IMR-90 (cell line): ENCODE measurements around the gene CGNL1. TPM values are rescaled to one million over a fixed set of nuclear protein-coding genes. Genes with fewer than 3 reads are reported as not detected.

Experiments used
- ATAC-seq: fragments of 200-7000 bp; cut with Tn5 transposase; 2 replicates; pipeline ENCODE4 v1.9.1; 2020; ENCODE audit warnings: low read depth, mild to moderate bottlenecking, moderate library complexity
- BruUV-seq: library from RNA; stranded (reverse); fragments of 400-500 nt; replicated peaks from 2 replicates; lab custom pipeline; 2021; lab: Mats Ljungman, UMichigan
- CTCF ChIA-PET: fragments of 300-600 bp; formaldehyde crosslinking; extraction: SDS; loops from one replicate; lab custom pipeline; 2021; ENCODE audit warnings: antibody characterized with exemption; lab: Yijun Ruan, JAX
- POLR2A ChIA-PET: fragments of 300-600 bp; sonication (Branson Sonifier 250); formaldehyde crosslinking; loops from one replicate; lab custom pipeline; 2022; ENCODE audit warnings: antibody characterized with exemption; ENCODE audit not compliant: unreplicated experiment; lab: Charles Lee
- DNase-seq: peaks from one replicate; pipeline ENCODE4 v3.0.0; 2013
- H2AFZ ChIP-seq: replicated peaks from 2 replicates; pipeline ENCODE3; 2013; ENCODE audit warnings: low read length, mild to moderate bottlenecking; ENCODE audit not compliant: poor library complexity
- H2AK5ac ChIP-seq: 2 replicates; pipeline ENCODE4 v1.6.1; 2013; ENCODE audit warnings: low read depth, low read length, inconsistent platforms
- H2AK9ac ChIP-seq: replicated peaks from 2 replicates; pipeline ENCODE3; 2013; ENCODE audit warnings: mild to moderate bottlenecking, low read depth, low read length, moderate library complexity; ENCODE audit not compliant: poor library complexity
- H2BK120ac ChIP-seq: 2 replicates; pipeline ENCODE4 v1.6.1; 2013; ENCODE audit warnings: low read depth, low read length, inconsistent platforms
- H2BK15ac ChIP-seq: 3 replicates; pipeline ENCODE4 v1.6.1; 2013; ENCODE audit warnings: low read depth, low read length, inconsistent platforms
- H2BK20ac ChIP-seq: 2 replicates; pipeline ENCODE4 v1.6.1; 2013; ENCODE audit warnings: low read depth, mild to moderate bottlenecking, inconsistent platforms, low read length, moderate library complexity
- H2BK5ac ChIP-seq: 2 replicates; pipeline ENCODE4 v1.6.1; 2013; ENCODE audit warnings: mild to moderate bottlenecking, low read depth, low read length, inconsistent platforms; ENCODE audit not compliant: poor library complexity, severe bottlenecking
- H3K14ac ChIP-seq: replicated peaks from 2 replicates; pipeline ENCODE4 v1.6.1; 2013; ENCODE audit warnings: low read depth, low read length, inconsistent platforms
- H3K18ac ChIP-seq: 2 replicates; pipeline ENCODE4 v1.6.1; 2013; ENCODE audit warnings: low read depth, low read length, control low read depth
- H3K23ac ChIP-seq: 2 replicates; pipeline ENCODE4 v1.6.1; 2013; ENCODE audit warnings: low read depth, low read length, inconsistent platforms
- H3K27ac ChIP-seq: 2 replicates; pipeline ENCODE4 v1.5.1; 2013; ENCODE audit warnings: mild to moderate bottlenecking, control low read depth, low read length; ENCODE audit not compliant: insufficient read depth
- H3K27me3 ChIP-seq: 2 replicates; pipeline ENCODE4 v1.6.1; 2013; ENCODE audit warnings: low read length; ENCODE audit not compliant: control insufficient read depth, insufficient read depth
- H3K36me3 ChIP-seq: 2 replicates; pipeline ENCODE4 v1.6.1; 2013; ENCODE audit warnings: low read length, mixed read lengths; ENCODE audit not compliant: control insufficient read depth, insufficient read depth
- H3K4ac ChIP-seq: 2 replicates; pipeline ENCODE4 v1.6.1; 2013; ENCODE audit warnings: low read depth, low read length, inconsistent platforms
- H3K4me1 ChIP-seq: 2 replicates; pipeline ENCODE4 v1.6.1; 2013; ENCODE audit warnings: low read length, mixed read lengths; ENCODE audit not compliant: control insufficient read depth, insufficient read depth
- H3K4me2 ChIP-seq: 2 replicates; pipeline ENCODE4 v1.6.1; 2013; ENCODE audit warnings: low read depth, mild to moderate bottlenecking, control low read depth, low read length, moderate library complexity
- H3K4me3 ChIP-seq: 2 replicates; pipeline ENCODE4 v1.5.1; 2013; ENCODE audit warnings: low read depth, mild to moderate bottlenecking, control low read depth, low read length, moderate library complexity; ENCODE audit not compliant: insufficient read depth
- H3K56ac ChIP-seq: 2 replicates; pipeline ENCODE4 v1.6.1; 2013; ENCODE audit warnings: low read length, inconsistent platforms; ENCODE audit not compliant: insufficient read depth; ENCODE audit errors: extremely low read depth
- H3K79me1 ChIP-seq, 2 experiments: 2 replicates each; pipeline ENCODE4 v1.6.1; 2013; ENCODE audit warnings: low read length in 2 of 2, inconsistent platforms in 1 of 2, low read depth in 1 of 2
- H3K9ac ChIP-seq: 2 replicates; pipeline ENCODE4 v1.6.1; 2013; ENCODE audit warnings: low read depth, low read length, control low read depth
- H3K9me1 ChIP-seq: 2 replicates; pipeline ENCODE4 v1.6.1; 2013; ENCODE audit warnings: low read length, inconsistent platforms; ENCODE audit not compliant: insufficient read depth
- H3K9me3 ChIP-seq: 2 replicates; pipeline ENCODE4 v1.6.1; 2013; ENCODE audit warnings: low read length; ENCODE audit not compliant: control insufficient read depth, insufficient read depth
- H4K20me1 ChIP-seq: 2 replicates; pipeline ENCODE4 v1.6.1; 2013; ENCODE audit warnings: low read length, inconsistent platforms; ENCODE audit not compliant: insufficient read depth
- H4K5ac ChIP-seq: 2 replicates; pipeline ENCODE4 v1.6.1; 2013; ENCODE audit warnings: mild to moderate bottlenecking, low read depth, low read length, control low read depth
- H4K8ac ChIP-seq, 2 experiments: 2 replicates each; pipeline ENCODE4 v1.6.1; 2013; ENCODE audit warnings: low read depth in 2 of 2, low read length in 2 of 2, control low read depth in 1 of 2, inconsistent platforms in 1 of 2
- H4K91ac ChIP-seq: 2 replicates; pipeline ENCODE4 v1.6.1; 2013; ENCODE audit warnings: low read depth, low read length, inconsistent platforms; ENCODE audit not compliant: insufficient read depth
- BHLHE40 ChIP-seq: fragments of 150-350 bp; IDR thresholded peaks from 2 replicates; pipeline ENCODE4 v1.6.1; 2016; ENCODE audit warnings: mild to moderate bottlenecking, low read depth, low read length
- CHD1 ChIP-seq: IDR thresholded peaks from 2 replicates; pipeline ENCODE4 v1.6.1; 2012; ENCODE audit warnings: low read depth, low read length, improper control_type of control experiment
- CTCF ChIP-seq: conservative IDR thresholded peaks from 2 replicates; pipeline ENCODE4 v1.5.1; 2012; ENCODE audit warnings: mild to moderate bottlenecking, low read depth, low read length, improper control_type of control experiment
- MAZ ChIP-seq: IDR thresholded peaks from 2 replicates; pipeline ENCODE4 v1.6.1; 2012; ENCODE audit warnings: low read depth, mild to moderate bottlenecking, low read length, improper control_type of control experiment, moderate library complexity, borderline replicate concordance
- RFX5 ChIP-seq: IDR thresholded peaks from 2 replicates; pipeline ENCODE4 v1.8.0; 2012; ENCODE audit warnings: low read depth, mild to moderate bottlenecking, low read length, moderate library complexity
- WGBS, 2 experiments: methylation state at CpG; one replicate each; pipeline versions ENCODE4 v1.1.5 to v1.1.7; 2013; ENCODE audit warnings: missing lambda C conversion rate in 2 of 2; ENCODE audit not compliant: insufficient read length in 1 of 2; ENCODE audit errors: extremely low coverage in 2 of 2; 5-methylcytosine and 5-hydroxymethylcytosine counted together
- dilution Hi-C: fragments of 300-500 bp; cut with HindIII; formaldehyde crosslinking; loops from one replicate; pipeline ENCODE4 v1.14.3; 2018; ENCODE audit warnings: low sequenced_read_pairs; ENCODE audit not compliant: unreplicated experiment
- in situ Hi-C: fragments of 300-500 bp; cut with MboI; formaldehyde crosslinking; loops from 3 replicates; pipeline ENCODE4 v1.14.3; 2019; ENCODE audit warnings: low sequenced_read_pairs, inconsistent platforms, mixed read lengths
- intact Hi-C: fragments of 100-400 bp; cut with micrococcal nuclease; formaldehyde crosslinking; loops from 2 replicates; pipeline ENCODE4 v1.10.0; 2022
- polyA plus RNA-seq, 3 experiments: library from polyadenylated mRNA; depleted of rRNA; stranded (reverse); fragments of >200 nt; gene quantifications; 2 replicates each; pipeline ENCODE4 v1.2.3, GENCODE V29; 2012; ENCODE audit warnings: low replicate concordance in 1 of 3
- total RNA-seq: library from RNA; depleted of rRNA; stranded (reverse); fragments of >200 nt; gene quantifications from 2 replicates; pipeline ENCODE4 v1.2.3, GENCODE V29; 2012

Gene CGNL1
- total and polyA plus RNA-seq, 2 of the 4 experiments (the other 2 are of a cell fraction): 0.07 to 0.18 TPM

DNA sequence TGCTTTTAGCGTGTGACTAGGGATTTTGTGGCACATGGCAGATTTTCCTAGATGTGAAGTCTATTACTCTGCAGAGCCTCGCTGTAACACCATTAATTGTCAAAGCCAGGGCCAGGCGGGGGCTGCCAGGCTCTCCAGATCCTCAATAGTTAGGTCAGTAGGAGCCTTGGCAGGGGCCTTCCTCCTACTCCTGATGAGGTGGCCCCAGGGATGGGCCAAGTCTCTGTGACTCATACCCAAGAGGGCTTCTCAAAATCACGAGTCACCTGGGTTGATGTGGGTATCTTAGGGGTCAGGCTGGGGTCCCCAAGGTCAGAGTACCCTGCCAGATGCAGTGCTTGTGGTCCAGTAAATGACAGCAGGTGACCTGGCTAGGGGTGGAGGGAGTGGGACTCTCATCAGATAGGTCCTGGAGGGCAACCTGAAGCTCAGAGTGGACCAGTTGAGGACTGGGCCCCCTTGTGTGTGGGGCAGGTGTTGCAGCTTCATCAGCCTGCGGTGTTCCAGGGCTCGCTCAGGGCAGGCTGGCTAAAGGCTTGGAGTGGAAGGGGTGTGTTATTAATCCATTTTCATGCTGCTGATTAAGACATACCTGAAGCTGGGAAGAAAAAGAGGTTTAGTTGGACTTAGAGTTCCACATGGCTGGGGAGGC, 126.9 kb downstream of the CGNL1 start:
- Histone ChIP-seq H2AK9ac (no peak overlapping the region), H4K8ac (no peak overlapping the region), H2AFZ (no peak overlapping the region), H4K5ac (no peak overlapping the region), H4K91ac (no peak overlapping the region), H2BK120ac (no peak overlapping the region), H3K56ac (no peak overlapping the region), H2BK20ac (no peak overlapping the region), H3K18ac (no peak overlapping the region), H3K36me3 (no peaks in the 10 kb centered on the region), H3K9ac (no peak overlapping the region), H3K4me1 (no peaks in the 10 kb centered on the region), H3K9me1 (no peaks in the 10 kb centered on the region), H4K20me1 (no peaks in the 10 kb centered on the region), H2BK5ac (no peak overlapping the region), H3K27ac (no peak overlapping the region), H3K14ac (no peak overlapping the region), H3K4me3 (no peak overlapping the region), H3K79me1 (no peaks in the 10 kb centered on the region), H2BK15ac (no peak overlapping the region), H3K4ac (no peak overlapping the region), H3K4me2 (no peak overlapping the region), H2AK5ac (no peak overlapping the region), H3K9me3 (no peaks in the 10 kb centered on the region), H3K27me3 (no peaks in the 10 kb centered on the region), H3K23ac (no peak overlapping the region)
- 93% methylated on average over 2 of the region's 6 CpGs; no CpG with 5 or more reads in 1 of the 2 experiments for WGBS, 2 experiments
- in situ Hi-C loops (no loop called here), dilution Hi-C loops (no loop called here), intact Hi-C loops (no loop called here)
- DNase-seq (no peak), ATAC-seq (no peak)
- ChIA-PET POLR2A (no interaction called here), CTCF (no interaction called here)
- TF ChIP-seq BHLHE40 (no peak), MAZ (no peak), CTCF (0 out of 2 replicates have a peak, but pooled peaks have one; percentile 10), RFX5 (no peak), CHD1 (no peak)
- BruUV-seq: no TSS peak
